AML-193 (cell line): ENCODE measurements around the gene ISY1.
"Not testable (repeated sequence)": the region's sequence is repeated elsewhere in the genome, so short reads cannot be mapped to it uniquely, and the experiment has no call there.

ENCODE experiments used
- DNase-seq, 2 experiments: peaks; one replicate each; lab custom pipeline; 2025; lab: John Stamatoyannopoulos, UW

Gene ISY1

DNA sequence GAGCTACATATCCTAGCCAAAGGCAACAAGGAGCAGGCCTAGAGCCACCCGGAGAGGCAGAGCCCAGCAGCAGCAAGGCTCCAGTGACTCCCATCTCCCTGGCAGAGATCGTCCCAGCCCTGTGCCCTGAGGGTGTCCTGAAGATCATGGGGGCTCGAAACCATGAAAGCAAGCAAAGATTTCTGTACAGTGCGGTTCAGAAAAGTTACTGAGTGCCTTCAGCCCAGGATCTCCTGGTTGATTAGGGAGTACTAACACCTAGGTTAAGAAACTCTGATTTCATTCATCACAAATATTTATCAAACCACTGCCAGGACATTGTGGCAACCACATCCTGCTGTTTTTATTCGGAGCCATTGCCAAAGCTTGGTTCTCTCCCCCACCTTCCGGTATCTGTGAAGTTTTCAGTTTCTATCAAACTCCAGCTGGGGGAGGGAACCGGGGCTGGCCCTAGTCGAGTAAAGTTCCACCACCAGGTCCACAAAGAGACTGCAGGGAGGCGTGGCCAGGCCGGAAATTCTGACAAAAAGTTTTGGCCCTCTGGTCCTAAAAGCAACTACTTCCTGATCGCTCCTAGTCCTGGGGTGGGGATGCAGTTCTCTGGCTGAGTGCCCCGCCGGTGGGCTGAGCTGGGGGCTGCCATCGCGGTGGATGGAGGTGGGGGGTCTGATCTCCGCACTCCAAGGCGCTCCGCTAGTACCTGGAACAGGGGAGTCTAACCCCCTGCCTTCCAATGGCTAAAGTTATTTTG, 40.4 kb downstream of the ISY1 start:
- peak; percentile 99 for DNase-seq

DNA sequence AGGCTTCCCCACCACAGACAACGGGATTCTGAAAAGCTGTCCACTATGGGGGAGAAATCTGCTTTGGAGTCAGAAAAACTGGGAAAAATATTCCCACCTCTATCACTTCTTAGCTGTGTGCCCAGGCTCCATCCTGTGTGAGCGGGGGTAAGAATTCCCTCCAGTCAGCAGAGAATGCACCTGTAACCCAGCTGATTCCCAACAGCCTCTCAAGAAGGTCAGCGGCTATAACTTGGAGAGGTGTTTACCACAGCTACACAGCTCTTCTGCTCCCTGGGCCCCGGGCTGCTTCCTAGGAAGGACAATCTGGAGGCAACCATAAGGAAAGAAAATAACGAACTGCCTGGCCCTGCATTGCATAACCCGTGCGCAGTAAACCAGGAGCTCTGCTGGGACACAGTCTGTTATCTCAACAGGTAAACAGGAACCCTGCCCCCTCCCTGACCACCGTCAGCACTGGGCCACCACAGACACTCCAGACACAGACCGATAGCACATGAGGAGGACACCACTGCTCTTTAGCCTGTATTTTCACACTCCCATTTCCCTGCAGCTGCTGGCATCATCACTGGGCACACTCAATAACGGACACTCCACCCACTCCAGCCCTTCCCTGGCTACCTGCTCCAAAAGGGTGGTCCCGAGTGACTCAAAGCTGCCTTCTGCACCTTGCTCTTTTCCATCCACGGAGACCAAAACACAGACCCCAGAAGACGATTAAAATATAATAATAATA, 41.3 kb downstream of the ISY1 start:
- DNase-seq: no peak

DNA sequence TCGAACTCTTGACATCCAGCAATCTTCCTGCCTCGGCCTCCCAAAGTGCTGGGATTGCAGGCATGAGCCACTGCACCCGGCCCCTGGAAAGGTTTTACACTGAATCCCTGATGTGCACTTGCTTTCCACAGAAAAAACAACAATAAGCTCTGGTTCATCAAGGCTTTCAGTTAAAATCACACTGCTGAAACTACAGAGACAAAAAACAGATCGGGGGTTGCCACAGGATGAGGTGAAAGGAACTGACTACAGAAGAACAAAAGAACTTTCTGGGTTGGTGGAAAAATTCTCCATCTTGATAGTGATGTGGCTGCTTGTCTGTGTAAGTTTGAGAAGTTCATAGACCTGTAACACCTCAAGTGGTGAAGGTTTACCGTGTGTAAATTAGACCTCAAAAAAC, 42.1 kb downstream of the ISY1 start:
- DNase-seq: no peak

DNA sequence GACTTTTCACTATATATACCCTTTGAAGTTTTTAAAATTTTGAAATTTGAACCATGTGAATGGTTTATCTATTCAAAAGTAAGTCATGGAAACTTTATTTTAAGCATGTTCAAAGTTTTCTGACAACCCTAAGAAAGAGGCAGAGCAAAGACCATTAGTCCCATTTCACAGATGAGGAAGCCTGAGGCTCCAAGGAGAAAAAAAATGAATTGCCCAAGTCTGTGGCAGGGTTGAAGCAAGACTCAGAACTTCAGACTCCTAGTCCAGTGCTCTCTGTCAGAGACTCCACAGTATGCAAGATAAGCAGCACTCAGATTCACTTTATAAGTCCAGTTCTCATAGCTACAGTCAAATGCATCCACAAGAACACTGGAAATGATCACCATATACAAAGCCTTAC, 43.7 kb downstream of the ISY1 start:
- DNase-seq: no peak

DNA sequence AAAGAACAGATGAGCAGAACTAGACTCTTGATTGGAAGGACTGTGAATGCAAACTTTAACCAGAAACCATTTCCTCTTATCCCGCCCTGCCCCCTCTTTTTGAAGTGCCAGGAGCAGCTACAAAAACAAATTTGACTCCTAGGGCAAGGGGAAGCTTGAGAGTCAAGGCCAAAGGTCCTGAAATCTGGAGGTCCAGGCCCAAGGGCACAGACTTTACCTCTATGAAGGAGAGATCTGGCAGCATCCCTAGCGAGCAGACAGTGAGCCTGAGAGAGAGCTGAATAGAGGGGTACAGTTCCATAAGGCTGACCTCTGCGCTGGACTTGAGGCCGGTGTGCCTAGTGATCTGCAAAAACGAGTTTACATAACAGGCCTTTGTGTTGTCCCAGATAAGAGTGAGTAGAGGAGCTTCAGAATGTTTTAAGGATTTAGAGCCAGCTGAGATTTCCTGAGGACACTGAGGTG, 44.3 kb downstream of the ISY1 start:
- DNase-seq: peak in 1 of 2 experiments; percentile 29

DNA sequence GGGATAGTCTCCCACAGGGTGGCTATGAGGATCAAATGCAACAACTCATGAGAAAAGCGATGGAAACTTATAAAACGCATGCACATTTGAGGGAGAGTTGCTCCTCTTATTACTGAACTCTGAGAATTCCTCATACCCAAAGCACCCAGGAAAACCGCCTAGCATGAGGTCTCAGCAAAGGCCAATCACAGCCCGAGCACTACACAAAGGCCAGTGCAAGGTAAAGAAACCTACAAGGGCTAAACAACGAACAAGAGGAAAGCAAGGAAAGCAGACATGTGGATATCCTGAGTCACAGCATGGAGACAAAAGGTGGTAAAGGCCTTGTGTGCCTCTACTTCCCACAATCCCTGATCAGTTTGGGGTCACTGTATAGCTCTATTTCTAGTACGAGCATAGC, 46.4 kb downstream of the ISY1 start:
- no peak for DNase-seq

DNA sequence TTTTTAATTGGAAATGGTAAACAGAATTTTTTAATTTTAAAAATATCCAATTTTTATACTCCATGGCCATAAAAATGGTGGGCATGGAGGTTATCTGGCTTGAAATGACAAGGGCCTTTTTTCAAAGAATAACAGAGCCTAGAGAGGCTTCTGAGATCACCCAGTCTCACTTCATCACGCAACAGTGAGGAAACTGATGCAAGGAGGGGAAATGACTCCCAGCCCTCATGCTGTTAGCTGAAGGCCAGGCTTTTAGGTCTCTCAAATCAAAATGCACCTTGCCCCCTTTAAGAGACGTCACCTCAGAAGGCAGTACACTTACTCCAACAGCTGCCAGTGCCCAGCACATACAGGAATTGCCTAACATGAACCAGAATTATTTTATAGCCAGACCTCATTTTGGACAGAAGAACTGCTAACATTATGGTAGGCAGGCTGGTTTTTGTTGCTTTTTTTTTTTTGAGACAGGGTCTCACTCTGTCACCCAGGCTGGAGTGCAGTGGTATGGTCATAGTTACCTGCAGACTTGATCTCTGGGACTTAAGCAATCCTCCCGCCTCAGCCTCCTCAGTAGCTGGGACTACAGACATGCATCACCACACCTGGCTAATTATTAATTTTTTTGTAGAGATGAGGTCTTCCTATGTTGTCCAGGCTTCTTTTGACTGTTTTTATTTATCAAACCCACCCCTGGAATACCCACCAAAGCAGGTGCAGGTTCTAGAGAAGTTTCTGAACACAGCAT, 48.4 kb downstream of the ISY1 start:
- peak; percentile 81 to 83 for DNase-seq

DNA sequence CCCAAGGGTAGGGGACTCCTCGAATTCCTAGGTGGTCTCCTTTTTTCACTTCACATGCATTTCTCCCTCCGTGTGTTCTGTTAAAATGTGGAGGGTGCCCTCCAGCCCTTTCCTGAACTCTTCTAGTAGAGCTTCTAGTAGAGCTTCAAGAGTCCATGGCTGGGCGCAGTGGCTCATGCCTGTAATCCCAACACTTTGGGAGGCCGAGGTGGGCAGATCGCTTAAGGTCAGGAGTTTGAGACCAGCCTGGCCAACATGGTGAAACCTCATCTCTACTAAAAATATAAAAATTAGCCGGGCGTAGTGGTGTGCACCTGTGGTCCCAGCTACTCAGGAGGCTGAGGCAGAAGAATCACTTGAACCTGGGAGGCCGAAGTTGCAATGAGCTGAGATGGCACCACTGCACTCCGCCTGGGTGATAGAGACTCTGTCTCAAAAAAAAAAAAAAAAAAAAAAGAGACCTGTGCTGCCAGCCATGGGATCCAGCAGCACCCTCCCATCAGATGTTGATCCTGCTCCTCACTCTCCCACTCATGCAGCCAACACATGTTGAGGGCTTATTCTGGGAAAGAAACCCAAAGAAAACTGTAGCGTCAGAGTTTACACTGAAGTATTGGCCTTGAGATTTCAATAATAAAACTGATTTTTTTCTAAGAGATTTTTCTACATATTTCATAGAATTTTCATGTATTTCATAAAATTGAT, 49.6 kb downstream of the ISY1 start:
- DNase-seq: not testable (repeated sequence)

DNA sequence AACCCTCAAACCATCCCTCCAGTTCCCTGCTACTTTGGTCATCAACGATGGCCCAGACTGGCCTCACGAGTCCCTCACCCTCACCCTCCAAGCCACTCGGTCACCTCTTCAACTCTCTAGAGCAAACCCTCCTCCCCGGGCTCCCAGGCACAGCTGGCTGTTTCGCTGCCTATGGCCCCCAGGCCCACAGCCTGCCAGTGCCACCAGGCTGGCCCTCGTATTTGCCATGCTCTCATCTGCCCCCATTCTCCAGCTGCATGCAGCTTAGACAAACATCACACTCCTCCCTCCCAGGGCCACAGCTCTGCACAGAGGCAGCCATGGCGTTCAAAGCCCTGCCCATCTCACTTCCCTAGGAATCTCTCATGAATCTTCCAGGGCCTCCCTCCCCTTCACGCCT, 53.1 kb downstream of the ISY1 start:
- DNase-seq: no peak

DNA sequence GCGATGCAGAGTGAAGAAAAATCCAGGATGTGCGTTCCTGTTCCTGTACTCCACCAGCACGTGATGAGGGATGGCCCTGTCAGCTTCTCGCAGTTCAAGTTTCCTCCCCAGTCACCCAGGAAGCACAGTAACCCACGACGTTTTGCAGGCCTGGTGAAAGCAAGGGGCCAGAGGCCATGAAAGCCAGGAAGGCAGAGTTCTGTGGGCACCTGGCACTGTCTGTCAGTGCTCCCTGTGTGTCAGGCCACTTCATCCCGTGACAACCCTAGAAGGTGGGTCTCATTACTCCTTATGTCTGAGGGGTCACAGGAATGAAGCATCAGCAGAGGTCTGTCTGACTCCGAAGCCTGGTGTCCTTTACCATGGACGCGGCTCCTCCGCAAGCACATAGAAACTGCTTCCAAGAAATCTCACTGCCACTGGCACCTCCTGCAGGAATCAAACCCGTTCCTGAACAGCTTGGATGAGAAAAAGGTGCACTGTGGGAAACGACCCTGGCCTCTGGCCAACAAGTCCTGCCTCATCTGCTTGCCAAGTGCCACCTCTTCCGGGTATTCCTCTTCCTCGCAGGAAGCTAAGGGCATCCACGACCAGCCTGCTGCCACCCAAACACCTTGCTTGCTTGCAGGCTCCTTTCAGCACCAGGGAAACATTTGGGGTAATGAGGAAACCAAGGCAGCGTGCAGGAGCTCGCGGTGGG, 53.8 kb downstream of the ISY1 start:
- no peak for DNase-seq

DNA sequence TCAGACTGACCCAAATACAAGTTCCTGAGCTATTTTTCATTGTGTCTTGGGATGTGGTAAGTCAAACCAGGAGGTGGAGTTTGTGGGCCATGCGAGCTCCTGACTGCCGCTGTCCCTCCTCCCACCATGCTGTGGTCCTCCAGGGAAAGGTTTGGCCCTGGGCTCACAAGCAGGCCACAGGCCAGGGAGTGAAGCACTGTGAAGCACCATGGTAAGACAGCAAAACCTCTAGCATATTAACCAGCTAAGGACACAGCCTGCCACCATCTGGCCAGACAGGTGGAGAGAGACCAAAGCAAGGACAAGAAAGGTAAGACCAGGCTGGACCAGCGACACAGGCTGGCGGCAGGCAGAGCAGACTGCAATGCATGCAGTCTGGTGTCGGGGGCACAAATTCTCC, 54.5 kb downstream of the ISY1 start:
- DNase-seq: no peak

DNA sequence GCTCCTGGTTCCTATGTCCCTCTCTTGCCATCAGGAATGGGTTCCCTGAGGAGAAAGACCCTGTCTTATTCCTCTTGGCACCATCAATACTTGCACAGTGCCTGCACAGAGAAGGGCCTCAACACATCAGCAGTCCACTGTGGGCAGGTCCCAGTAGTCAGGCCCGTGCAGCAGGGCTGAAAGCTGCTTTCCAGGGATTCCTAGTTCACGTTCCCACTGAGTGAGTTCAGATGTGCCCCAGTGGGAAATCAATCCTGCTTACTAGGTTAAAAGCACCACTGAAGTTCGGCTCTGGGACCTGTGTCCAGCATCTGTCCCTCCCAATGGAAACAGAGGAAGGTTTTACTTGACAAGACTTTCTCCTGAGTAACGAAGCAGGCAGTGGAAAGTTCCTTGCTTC, 55.0 kb downstream of the ISY1 start:
- no peak for DNase-seq

DNA sequence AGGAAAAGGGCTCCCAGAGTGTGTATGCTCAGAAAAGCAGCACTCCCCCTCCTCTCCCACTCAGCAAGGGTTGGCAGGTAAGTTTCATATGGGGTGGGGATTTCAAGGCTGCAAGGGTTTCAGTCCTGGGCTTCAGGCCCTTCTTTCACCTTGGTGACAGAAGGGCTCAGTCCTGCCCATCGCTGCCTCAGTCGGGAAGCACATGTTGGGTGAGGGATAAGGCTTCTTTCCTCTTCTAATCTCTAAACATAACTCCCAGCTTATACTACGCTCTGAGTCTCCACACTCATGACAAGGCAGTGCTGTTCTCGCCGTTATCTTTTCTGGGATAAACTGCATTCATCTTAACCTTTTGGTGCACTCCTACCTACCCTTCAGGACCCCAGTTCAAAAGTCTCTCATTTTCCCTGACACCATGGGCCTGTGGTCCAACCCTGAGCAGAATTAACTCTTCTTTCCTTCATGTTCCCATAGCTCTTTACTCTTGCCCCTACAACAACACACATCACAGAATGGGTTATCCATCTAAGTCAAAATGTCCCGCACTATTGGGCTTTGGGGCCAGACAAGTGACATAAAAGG, 56.3 kb downstream of the ISY1 start:
- no peak for DNase-seq

DNA sequence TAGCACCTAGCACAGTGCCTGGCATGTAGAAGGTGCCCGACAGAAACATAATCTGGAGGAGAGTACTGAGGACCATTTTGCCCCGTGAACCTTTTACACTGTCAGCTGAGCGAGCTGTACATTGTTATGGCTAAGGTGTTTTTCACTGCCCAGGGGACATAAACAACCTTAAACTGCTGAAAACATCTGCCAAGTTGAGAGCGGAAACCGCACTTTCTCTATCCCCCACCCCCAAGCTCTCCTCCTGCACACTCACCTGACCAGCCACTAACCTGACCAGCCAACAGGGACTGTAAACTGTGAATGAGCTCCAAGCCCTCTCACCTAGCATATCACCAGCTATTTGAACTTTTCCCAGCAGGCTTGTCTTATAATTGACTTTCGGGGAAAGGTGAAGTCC, 56.8 kb downstream of the ISY1 start:
- DNase-seq: no peak

DNA sequence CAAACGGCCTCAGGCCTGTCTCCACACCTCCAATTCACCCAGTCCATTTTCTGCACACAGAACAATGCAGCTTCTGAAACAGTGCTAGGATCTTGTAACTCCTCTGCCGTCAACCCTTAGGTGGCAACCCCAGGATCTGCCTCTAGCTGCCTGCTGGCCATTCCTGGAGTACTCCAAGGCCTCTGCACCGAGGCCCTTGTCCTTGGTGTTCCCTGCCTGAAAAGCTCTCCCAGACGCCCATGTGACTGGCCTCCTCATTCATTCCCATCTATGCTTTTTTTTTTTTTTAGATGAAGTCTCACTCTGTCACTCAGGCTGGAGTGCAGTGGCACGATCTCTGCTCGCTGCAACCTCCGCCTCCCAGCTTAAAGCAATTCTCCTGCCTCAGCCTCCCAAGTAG, 57.6 kb downstream of the ISY1 start:
- DNase-seq: no peak

DNA sequence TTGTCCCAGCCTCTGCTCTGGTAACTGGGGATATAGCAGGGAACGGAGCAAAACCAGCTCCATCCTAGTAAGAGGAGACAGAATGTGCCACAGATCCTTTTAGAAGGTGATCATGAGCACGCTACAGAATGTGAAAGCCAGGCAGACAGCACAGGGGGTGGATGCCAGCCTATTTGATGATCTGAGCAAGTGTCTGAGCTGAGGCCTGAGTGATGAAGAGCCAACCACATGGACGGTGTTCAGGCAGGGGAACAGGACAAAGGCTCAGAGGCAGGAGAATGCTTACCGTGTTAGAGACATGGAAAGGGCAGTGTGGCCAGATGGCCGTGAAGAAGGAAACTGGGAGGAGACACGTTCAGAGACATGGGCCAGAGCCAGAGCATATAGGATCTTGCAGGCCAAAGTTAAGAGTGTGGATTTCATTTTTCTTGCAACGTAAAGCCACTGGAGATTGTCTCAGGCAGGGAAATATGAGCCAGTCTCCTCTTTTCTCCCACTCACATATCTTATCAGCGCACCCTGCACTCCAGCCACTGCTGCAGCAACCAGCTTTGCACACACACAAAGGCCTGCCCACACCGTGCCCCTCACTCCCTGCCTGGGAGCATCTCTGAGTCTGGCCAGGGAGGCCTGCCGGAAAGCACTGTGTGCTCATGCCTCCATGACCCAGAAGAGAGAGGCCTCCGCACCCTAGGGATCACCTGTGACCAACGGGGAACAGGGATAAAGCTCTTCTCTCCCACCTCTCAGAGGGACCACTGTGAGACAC, 59.3 kb downstream of the ISY1 start:
- DNase-seq: no peak

DNA sequence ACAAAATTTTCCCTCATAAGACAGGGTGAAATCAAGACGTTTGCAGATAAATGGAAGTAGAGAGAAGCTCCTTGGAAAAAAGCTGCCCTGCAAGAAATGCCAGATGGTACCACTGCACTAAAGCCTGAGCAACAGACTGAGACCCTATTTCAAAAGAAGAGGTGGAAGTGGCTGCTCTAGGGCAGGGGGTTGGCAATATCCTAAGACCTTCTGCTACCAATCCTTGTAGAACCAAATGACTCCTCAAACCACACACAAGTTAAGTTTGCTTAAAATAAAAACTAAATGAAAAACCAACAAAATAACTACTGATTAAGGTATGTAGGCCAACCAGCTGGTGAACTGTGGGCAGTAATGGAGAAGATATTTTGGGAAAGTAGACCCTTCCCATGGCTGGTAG, 60.6 kb downstream of the ISY1 start:
- DNase-seq: no peak

DNA sequence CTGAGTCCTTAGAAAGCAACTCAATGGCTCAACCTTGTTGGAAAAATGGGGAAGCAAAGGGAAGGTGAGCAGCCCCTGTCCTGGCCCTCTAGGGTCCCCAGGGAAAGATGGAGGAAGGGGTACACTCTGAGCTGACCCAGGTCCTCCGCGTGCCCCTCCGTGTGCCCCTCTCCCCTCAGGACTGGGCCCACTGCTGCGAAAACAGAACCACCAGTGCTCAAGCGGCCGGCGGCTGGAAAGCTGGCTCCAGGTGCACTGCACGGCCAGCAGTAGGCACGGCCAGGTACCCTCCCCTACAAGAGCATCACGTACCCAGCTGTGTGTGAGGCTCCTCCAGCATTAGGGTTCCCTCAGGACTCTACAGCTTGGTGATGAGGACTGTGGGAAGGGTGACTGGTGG, 65.6 kb downstream of the ISY1 start:
- no peak for DNase-seq

DNA sequence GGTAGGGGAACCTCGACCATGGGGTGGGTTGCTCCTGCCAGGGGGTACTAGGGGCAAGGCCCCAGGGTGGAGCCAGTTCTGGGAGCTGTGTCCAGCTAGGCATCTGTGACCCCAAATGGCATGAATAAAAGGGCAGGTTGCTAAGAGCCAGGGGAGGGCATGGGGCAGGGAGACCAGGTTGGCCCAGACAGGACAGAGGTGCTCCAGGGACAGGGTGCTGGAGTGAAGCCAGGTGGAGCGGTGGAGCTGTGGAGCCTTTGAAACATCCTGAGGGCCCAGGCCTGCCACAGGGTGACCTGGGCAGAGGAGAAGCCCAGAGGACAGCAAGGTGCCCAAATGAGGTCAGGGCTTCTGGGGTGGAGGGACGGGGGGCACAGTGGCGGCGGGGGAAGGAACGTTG, 72.6 kb downstream of the ISY1 start:
- DNase-seq: not testable (repeated sequence)

DNA sequence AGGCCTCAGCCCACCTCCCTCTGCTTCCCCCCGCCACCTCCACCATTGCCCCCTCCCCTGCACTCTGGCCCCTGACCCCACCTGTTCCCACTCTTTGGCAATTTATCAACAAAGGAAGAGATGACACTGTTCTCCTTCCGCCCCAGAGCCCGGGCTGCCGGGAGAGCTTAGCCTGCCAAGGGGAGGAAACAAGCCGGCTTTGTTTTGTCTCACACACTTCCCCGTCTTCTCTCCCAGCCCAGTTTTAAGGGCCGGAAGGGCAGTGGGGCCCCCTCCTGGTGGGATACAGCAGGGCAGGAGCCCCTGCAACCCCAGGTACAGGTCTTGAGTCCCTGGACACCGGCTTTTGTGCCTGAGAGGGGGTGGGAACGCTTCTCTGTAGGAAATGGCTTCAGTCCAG, 73.0 kb downstream of the ISY1 start:
- peak in 1 of 2 experiments; percentile 11 for DNase-seq
